Activated CD4-positive, alpha-beta T cell treated with anti-CD3 and anti-CD28 coated beads, Interleukin-2, amount 50 U/mL, for 48 hours (primary cell): ENCODE data around the gene IREB2.
"Not testable (repeated sequence)": the region's sequence is repeated elsewhere in the genome, so short reads cannot be mapped to it uniquely, and the experiment has no call there.

ENCODE experiments used
- DNase-seq, 2 experiments: peaks; one replicate each; pipeline ENCODE4 v3.0.0-alpha.2; 2020

IREB2 gene, protein sequence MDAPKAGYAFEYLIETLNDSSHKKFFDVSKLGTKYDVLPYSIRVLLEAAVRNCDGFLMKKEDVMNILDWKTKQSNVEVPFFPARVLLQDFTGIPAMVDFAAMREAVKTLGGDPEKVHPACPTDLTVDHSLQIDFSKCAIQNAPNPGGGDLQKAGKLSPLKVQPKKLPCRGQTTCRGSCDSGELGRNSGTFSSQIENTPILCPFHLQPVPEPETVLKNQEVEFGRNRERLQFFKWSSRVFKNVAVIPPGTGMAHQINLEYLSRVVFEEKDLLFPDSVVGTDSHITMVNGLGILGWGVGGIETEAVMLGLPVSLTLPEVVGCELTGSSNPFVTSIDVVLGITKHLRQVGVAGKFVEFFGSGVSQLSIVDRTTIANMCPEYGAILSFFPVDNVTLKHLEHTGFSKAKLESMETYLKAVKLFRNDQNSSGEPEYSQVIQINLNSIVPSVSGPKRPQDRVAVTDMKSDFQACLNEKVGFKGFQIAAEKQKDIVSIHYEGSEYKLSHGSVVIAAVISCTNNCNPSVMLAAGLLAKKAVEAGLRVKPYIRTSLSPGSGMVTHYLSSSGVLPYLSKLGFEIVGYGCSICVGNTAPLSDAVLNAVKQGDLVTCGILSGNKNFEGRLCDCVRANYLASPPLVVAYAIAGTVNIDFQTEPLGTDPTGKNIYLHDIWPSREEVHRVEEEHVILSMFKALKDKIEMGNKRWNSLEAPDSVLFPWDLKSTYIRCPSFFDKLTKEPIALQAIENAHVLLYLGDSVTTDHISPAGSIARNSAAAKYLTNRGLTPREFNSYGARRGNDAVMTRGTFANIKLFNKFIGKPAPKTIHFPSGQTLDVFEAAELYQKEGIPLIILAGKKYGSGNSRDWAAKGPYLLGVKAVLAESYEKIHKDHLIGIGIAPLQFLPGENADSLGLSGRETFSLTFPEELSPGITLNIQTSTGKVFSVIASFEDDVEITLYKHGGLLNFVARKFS

DNA sequence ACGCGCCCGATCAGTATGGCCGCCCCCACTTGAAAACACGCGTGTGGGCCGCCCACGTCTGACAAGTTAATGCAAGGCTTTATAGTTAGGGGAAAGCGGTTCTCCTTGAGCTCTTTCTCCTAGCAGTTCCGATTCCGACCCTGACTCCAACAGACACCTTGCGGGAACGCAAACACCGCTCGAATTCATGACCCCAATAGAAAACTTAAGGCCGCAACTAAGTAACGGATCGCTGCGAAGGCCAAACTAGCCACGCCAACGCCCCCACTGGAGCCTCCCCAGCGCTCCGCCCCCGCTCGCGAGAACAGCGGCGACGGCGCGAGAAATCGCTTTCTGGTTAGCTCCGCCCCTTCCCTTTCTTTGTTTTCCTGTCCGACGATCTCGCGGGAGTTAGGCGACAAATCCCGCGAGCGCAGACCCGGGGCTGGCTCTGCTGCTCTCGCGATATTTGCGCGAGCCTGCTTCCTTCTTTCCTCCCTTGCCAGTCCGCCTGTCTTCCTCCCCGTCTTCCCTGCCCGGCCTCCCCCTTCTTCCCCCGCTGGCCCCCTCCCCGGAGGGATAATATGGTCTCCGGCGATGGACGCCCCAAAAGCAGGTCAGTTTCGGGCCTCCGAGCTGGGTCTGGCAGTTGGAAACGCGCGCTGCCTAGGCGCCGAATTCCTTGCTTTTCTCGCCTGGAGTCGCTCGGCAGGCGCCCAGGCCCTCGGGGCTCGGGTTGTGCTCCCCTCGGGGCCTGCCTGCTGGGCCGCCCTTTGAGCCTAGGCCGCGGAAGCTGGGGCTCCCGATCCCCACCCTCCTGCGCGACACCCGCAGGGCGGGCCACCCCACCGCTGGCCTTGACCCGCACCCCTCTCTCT, at the start of gene IREB2:
IREB2 (plus strand) TSS at position 455 of the 857 bp plus-strand sequence; CDS start at position 577, 122 bp downstream.
- peak; percentile 95 to 97 for DNase-seq

DNA sequence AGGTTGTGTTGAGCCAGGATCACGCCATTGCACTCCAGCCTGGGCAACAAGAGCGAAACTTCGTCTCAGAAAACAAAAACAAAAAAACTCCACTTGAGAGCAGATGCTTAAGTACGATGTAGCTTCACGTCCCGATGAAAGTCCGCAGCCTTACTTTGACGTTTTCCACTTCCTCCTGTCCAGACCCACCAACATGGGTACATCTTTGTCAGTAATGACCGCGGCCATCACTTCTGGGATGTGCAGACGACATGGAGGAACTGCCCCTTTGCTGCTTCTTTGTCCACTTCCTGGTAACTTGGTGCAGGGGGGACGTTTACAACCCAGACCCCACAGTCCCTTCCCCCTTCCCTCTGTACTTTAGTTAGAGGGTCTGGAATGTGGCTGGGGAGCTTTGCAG, 49.2 kb upstream of the IREB2 start:
- DNase-seq = no peak

DNA sequence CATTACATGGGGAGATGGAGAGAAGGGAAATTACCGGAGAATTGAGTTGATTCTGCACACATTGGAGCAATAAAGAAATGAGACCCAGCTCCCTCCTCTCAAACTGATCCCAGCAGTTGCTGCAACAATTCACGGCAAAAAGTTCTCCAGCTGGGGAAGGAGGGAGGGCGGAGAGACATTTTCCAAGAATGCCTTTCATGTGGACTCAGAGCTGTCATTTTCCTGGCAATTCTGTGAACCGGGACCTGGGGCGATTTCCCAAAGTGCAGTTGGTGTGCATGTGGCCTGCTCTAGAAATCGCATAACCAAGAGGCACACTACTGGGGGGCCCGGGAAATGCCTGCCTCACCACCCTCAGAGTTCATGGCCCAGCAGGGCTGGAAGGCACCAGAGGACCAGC, 48.7 kb upstream of the IREB2 start:
- DNase-seq = no peak

DNA sequence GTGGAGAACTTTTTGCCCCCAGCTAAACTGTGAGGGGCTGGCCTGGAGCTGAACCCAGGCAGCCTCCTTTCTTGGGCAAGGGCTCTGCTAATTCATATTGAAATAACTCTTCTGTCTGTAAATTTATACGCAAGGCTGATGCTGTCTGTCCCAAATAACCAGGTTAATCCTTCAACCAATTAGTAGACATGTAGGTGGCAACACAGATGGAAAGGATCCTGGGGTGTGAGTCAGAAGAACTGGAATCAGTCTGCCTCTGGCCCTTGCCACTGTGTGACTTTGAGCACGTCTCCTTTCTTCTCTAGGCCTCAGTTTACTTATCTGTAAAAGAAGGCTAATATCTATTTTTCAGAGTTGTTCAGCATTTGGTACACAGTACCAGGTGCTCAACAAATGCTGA, 48.3 kb upstream of the IREB2 start:
- no peak for DNase-seq

DNA sequence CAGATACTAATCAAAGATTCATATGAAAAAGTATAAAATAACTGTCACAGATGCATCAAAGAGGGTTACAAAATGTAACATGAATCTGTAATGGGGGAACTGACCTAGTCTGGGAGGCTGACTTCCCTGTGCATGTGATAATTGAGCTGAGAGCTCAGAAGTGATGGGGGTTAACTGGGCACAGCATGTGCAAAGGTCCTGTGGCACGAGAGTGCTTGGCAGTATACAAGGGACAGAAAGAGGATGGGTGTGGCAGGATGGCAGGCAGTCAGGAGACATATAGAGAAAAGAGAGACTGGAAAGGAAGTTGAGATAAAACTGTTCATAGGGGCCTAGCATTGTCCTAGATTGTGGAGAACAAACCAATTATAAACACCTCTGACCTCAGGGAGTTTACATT, 47.8 kb upstream of the IREB2 start:
- no peak for DNase-seq

DNA sequence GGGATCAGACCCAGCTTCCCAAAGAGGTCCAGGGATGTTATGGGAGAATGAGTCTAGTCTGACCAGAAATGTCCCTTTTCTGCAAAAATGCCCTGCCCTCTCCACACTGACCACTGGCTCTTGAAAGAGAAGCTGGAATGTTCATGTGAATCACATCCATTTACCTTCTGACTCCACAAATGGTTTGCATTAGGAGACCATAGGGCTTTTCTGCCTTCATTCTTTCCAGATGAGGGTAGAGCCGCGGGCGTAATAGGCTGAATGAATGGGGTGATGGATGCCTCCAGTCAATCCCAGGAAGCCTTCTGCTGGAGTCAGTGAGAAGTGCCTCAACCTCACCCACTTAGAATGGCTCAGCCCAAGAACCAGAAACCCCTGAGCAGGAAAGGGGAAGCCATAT, 47.2 kb upstream of the IREB2 start:
- no peak for DNase-seq

DNA sequence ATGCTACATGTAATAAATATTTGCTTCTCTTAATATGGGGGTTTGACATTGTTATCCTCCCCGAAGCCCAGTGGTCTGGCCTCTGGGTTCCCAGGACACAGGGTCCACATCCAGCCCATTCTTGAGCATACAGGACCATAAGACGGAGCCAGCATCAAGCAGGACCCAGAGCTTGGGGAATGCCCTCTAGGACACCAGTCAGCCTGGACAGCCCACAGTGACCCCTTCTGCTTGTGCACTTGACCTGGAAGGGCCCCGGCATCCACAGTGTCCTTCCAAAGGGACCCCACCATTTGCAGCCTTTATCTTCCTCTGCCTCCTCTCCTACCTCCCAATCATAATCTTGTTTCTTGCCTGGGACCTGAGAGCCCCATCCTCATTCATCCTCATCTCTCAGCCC, 46.2 kb upstream of the IREB2 start:
- no peak for DNase-seq

DNA sequence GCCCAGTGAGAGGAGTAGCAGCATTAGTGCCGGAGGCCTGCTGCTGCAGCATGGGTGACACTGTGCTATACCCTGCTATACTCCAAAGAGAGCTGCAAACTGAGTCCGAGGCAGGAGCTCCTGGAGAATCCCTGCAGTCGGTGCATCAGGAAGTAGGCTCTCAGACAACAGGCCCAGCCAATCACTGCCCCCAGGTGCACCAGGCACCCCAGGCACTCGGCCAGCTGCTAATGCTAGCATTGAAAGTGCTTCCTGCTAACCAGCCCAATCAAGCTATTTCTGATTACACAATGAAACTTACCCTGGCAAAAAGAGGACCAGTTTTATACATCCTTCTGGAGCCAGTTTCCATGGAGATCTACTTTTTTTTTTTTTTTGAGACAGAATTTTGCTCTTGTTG, 45.6 kb upstream of the IREB2 start:
- no peak for DNase-seq

DNA sequence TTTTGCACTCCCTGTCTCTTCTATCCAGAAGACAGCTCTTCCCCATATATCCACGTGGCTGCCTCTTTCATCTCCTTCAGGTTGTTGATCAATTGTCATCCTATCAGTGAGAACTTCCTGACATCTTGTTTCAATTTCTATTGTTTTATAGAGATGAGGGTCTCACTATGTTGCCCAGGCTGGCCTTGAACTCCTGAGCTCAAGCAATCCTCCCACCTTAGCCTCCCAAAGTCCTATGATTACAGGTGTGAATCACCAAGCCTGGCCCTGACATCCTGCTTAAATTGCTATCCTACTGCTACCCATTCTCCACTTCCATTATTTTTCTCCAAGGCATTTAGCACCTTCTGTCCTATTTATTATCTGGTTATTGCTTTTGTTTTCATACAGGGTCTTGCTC, 44.9 kb upstream of the IREB2 start:
- no peak for DNase-seq

DNA sequence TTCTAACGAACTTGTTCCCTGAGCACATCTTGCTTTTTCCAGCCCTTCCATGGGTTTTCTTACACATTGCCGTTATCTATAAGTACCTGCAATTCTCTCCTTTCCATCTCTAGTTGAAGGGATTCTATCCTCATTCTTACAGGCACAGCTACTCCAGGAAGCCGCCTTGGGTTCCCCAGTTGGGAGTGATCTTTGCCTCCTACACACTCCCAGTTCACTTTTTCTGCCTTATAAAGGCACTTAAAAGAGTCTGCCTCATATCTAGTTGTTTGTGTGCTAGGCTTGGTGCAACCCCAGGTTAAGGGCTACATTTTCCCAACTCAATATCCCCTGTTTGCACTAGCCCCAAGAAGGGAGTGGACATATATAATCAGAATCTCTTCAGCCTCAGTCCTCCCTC, 44.0 kb upstream of the IREB2 start:
- no peak for DNase-seq

DNA sequence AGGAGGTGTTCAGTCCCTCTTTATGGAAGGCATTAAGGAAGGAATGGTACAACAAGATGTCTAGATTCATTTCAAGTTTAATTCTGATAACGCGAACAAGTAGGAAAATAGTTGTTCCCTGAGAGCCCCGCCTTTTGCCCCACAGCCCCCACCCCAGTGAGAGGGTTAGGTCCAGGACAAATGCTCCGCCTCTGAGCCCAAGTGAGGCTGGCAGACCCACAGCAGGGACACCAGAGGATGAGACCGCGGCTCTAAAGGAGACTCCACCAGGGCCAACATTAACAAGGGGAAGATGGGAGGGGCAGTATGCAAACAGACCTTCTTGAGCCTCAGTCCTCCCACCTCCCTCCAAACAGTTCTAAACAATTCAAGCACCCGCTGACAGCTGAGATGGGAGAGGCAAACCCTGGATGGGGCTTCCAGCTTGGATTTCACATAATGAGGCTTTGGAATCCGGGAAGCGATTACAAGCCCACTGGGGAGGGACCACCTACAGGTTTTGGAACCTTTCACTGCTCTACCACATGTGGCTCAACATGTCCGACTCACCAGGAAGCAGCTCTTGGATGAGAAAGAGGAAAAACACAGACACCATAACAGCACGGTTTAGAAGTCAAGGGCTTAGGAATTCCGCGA, 42.9 kb upstream of the IREB2 start:
- no peak for DNase-seq

DNA sequence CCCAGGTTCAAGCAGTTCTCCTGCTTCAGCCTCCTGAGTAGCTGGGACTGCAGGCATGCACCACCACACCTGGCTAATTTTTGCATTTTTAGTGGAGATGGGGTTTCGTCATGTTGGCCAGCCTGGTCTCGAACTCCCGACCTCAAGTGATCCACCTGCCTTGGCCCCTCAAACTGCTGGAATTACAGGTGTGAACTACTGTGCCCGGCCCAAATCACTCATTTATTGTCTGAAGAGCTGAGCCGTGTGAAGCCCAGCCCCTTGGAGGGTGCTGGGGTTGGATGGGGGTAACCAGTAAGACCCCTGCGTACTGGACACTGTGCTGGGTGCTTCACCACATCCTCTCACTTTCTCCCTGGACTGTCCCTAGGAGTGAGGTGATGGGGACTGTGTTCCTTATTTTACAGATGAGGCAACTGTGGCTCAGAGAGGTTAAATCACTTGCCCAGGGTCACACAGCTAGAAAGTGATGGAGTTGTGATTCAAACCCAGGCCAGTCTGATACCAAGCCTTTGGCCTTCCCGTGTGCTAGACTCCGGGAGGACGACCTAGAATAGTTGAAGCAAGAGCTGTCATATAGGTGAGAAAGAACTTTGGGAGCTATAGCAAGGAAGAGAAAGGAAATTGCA, 41.7 kb upstream of the IREB2 start:
- DNase-seq = no peak

DNA sequence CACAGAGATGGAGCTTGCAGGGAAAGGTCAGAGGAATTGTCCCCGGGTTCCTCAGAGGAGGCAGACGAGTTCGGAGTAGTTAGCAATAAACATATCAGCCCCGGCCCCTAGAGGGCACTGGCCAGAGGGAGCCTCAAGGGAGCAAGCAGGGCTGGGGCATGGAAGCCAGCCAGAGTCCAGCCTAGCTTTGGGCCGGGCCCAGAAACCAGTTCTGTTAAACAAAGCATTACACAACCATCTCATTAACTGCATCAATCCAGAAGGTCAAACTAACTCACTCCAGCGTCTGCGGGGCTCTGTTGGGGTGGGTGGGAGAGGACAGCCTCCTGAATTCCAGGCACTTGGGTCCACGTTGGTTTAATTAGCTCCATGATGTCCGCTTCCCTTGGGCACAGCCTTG, 41.0 kb upstream of the IREB2 start:
- no peak for DNase-seq

DNA sequence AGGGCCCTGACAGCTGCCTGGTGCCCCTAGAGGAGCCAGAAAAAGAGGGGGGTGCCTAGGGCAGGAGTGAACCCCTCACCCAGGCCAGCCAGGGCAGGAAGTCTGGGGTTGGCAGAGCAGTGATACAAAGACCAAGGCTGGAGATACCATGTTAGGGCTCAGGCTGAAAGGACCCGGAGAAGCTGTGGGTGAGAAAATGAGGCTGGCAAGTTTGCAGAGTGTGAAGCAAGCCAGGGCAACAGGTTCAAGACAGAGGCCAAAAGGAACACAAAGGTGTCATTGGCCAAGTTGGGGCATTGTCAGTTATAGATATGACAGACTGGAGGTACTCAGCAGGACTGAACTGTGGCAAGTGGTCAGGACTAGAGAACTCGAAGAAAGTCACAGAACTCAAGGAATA, 40.6 kb upstream of the IREB2 start:
- no peak for DNase-seq

DNA sequence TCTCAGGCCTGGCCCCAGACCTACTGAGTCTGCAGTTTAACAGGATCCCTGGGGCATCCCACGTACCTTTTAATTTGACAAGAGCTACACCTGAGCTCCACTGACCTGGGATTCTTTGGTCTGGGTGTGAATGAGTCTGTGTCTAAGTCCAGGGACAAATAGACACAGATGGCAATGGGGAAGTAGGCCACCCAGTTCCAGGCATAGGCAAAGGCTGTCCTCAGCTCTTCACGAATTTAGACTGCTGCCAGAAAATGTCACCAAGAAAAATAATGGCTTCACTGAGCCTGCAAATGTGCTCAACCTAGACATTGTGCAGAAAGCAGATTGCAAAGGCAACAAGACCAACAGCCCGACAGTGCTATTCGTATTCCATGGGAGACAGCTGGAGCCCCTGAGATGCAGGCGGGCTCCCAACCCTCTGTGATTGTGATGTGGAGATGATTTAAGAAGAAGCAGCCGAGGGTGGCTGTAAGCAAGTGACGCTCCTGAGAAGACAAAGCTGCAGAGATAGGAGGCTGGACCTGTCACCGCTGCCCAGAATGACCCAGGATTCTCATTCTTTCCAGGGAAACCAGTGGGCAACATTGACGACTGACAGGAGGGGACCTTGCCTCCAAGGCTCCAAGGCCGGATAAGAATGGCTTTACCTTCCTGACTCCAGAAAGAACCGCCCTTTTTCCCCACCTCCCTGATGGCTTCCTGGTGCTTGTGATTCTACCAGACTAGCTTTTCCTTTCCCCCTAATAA, 39.8 kb upstream of the IREB2 start:
- no peak for DNase-seq

DNA sequence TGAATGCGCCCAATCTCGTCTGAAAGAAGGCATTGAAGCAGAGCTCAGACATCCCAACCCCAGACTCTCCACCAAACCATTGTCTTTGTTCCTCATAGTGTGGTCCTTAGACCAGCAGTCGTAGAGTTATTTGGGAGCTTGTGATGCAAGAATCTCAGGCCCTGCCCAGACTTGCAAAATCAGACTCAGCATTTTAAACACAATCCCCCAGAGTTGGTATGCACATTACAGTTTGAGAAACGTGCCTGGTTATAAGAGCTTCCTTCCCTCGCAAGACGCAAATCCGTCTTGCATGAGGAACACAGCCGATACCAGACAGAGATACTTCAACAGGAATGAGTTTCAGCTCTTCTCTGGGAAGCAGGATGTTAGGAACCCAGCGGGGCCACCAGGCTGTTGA, 38.9 kb upstream of the IREB2 start:
- DNase-seq = no peak

DNA sequence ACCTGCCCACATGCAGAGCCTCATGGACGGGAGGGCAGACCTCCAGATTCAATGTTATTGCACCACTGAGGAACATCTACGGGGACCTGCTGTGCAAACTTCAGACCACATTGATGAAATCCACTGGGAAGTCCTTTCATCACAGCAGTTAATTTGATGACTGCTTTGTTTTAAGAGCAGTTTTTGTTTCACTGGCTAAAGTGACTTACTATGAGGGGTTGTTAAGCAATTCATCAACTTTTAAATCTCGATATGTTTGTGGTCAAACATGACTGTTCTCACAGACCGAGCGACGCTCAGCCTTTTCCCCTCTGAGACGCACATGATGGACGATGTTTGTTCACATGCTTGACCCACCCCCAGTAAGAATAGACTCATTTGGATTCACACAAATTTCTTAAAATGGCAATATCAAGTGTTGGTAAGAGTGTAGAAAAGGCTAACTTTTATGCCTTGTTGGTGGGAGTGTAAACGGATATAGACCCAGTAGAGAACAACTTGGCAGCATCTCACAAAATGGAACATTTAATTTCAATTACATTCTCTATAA, 35.9 kb upstream of the IREB2 start:
- DNase-seq = no peak

DNA sequence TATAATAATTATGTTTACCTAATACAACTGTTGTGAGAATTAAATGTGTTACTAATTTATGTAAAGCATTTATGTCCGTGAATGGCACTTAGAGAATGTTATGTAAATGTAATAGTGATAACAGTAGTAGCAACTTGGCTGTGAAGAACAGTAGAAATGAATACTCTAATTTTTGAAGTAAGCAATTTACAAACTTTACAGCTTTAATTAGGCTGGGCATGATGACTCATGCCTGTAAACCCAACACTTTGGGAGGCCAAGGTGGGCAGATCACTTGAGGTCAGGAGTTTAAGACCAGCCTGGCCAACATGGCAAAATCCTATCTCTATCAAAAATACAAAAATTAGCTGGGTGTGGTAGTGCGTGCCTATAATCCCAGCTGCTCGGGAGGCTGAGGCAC, 33.9 kb upstream of the IREB2 start:
- DNase-seq = no peak

DNA sequence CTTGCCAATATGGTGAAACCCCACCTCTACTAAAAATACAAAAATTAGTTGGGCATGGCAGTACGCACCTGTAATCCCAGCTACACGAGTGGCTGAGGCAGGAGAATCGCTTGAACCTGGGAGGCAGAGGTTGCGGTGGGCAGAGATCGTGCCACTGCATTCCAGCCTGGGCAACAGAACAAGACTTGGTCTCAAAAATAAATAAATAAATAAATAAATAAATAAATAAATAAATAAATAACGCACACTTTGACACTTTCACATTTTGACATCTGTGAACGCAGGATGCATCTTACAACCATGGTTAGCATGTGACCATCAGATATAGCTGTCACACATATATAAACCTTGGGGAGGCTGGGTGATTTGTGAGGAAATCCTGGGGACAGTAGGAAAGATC, 33.2 kb upstream of the IREB2 start:
- not testable (repeated sequence) for DNase-seq

DNA sequence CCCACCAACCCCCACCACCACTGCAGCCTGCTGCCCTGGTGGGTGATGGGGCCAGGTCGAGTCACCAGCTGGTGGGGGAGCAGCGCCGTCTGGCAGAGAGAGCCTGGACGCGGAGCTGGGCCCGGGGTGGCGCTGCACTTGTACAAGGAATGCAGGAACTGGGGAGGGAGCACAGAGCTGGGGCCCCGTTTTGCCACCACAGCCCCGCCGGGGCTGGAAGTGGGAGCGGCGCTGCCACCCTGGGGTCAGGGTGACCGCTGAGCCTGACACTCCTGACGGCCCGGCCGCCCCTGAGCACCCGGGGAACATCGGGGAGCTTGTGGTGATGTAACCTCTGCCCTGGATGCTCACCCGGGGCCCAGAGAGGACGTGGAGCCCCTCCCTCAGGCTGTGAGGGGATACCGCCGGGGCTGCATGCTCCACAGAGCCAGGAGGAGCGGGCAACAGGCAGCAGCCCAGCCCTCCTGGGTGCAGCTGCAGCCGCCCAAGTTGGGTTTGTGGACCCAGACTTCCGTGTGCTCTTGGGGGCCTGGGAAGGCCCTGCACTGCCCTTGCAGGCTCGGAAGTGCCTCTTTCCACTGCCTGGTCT, 32.6 kb upstream of the IREB2 start:
- DNase-seq = no peak
